ENCODE measurements around the gene PSMB5. TPM values are rescaled to one million over a fixed set of nuclear protein-coding genes. Genes with fewer than 3 reads are reported as not detected.
A peak's percentile ranks its signal among the peaks of the same experiment; 100 is the strongest.

PSMB5 gene
- total and polyA plus RNA-seq, 12 donors, result 35.6 to 206 (median 122) TPM

- peaks cover 8 to 76% (median 55%) of the 10 kb centered on the region in 9 donors for H3K4me1 ChIP-seq
- H3K9me3 ChIP-seq, result no peaks in the 10 kb centered on the region
- H3K36me3 ChIP-seq, result peaks cover 0 to 2% (median 0%) of the 10 kb centered on the region in 9 donors
- WGBS, 2 donors, result 0 to 3% methylated on average over 72 to 76 of the region's 76 CpGs
- TF ChIP-seq CTCF (IDR thresholded peaks at IDR 0.05), result no peak
- DNase-seq, result peak in 1 of 2 donors; percentile 25
- peak overlapping the region in 9 of 10 donors; percentile 53 to 91 (median 78) for H3K27ac ChIP-seq
- peaks cover 0 to 33% (median 0%) of the 10 kb centered on the region in 7 donors for H3K27me3 ChIP-seq
- peak in 6 of 8 donors; percentile 1 to 30 (median 10) for ATAC-seq
- intact Hi-C loops (cut with DNase I), result loop anchor here in 3 of 10 donors (5.0 to 10.0 kb wide), 3 partner anchors 46 to 424 kb away; no protein-coding TSS in a partner anchor
- H3K4me3 ChIP-seq, result peak overlapping the region; percentile 62 to 88 (median 76)
Observed at GRCh38 chr14:22981090-22981875, 53.4 kb downstream of the PSMB5 start.

- peak overlapping the region; percentile 11 to 88 (median 75) for H3K4me3 ChIP-seq
- no peaks in the 10 kb centered on the region for H3K9me3 ChIP-seq
- no peak for TF ChIP-seq CTCF (IDR thresholded peaks at IDR 0.05)
- peak overlapping the region in 9 of 10 donors; percentile 35 to 91 (median 78) for H3K27ac ChIP-seq
- intact Hi-C loops (cut with DNase I), result loop anchor here in 3 of 10 donors (5.0 to 10.0 kb wide), 3 partner anchors 46 to 423 kb away; no protein-coding TSS in a partner anchor
- WGBS, 2 donors, result 1% methylated on average over 21 to 41 of the region's 41 CpGs
- peaks cover 0 to 33% (median 0%) of the 10 kb centered on the region in 7 donors for H3K27me3 ChIP-seq
- H3K36me3 ChIP-seq, result peaks cover 0 to 8% (median 0%) of the 10 kb centered on the region in 9 donors
- peaks cover 8 to 77% (median 55%) of the 10 kb centered on the region in 9 donors for H3K4me1 ChIP-seq
- peak in 4 of 8 donors; percentile 9 to 50 (median 16) for ATAC-seq
- DNase-seq, result peak; percentile 31 to 34
Observed at GRCh38 chr14:22980672-22981089, 54.0 kb downstream of the PSMB5 start.

GRCh38 chr14:22979748-22980392 lies 54.8 kb downstream of the PSMB5 start:
- intact Hi-C loops (cut with DNase I), result loop anchor here in 3 of 10 donors (5.0 to 10.0 kb wide), 3 partner anchors 45 to 423 kb away; no protein-coding TSS in a partner anchor
- Histone ChIP-seq H3K4me1 (peaks cover 8 to 77% (median 55%) of the 10 kb centered on the region in 9 donors), H3K9me3 (no peaks in the 10 kb centered on the region), H3K4me3 (peak overlapping the region; percentile 11 to 88 (median 75)), H3K36me3 (peaks cover 0 to 13% (median 0%) of the 10 kb centered on the region in 9 donors), H3K27ac (peak overlapping the region in 8 of 10 donors; percentile 35 to 91 (median 82)), H3K27me3 (peaks cover 0 to 33% (median 0%) of the 10 kb centered on the region in 7 donors)
- ATAC-seq, result no peak
- no peak for TF ChIP-seq CTCF (IDR thresholded peaks at IDR 0.05)
- WGBS, 2 donors, result 44 to 54% methylated on average over 8 of the region's 8 CpGs
- DNase-seq, result no peak

All from heart right ventricle (tissue), 16 donors.